ENCODE measurements around the gene SKIDA1.

DNA sequence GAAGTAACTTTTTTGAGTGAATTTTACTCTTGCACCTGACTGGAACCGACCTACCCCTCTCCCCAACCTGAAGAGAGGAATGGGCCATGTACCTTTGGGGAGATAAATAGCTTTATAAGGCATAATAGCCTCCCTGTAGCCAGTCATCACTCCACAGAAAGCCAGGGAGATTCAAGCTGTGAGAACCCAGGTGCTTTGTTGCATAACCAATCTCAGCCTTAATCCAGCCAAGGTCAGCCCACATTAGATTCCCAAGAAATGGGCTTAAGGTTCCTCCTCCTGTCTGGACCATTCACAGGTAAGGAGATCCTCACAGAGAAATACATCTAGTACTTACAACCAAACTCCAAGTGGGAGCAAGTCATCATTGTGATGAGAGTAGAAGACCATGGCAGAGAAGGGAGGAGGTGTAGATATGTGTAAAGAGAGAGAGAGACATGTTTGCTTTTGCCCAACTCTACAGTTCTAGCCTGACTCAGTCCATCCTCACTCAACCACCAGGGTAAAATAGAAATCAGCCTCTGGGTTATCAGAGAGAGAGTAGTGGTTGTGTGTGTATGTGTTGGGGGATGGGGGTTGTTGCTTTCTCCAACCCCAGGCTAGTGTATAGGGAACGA, 23.6 kb downstream of the SKIDA1 start:
- no peak for TF ChIP-seq ZNF565 (CRISPR knock-in tag; conservative IDR thresholded peaks at IDR 0.05; ENCODE audit: low read depth)
- TF ChIP-seq ZFP30 (CRISPR knock-in tag; IDR thresholded peaks at IDR 0.05) = no peak
- TF ChIP-seq, protein P1, sequence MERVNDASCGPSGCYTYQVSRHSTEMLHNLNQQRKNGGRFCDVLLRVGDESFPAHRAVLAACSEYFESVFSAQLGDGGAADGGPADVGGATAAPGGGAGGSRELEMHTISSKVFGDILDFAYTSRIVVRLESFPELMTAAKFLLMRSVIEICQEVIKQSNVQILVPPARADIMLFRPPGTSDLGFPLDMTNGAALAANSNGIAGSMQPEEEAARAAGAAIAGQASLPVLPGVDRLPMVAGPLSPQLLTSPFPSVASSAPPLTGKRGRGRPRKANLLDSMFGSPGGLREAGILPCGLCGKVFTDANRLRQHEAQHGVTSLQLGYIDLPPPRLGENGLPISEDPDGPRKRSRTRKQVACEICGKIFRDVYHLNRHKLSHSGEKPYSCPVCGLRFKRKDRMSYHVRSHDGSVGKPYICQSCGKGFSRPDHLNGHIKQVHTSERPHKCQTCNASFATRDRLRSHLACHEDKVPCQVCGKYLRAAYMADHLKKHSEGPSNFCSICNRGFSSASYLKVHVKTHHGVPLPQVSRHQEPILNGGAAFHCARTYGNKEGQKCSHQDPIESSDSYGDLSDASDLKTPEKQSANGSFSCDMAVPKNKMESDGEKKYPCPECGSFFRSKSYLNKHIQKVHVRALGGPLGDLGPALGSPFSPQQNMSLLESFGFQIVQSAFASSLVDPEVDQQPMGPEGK (CRISPR knock-in tag; IDR thresholded peaks at IDR 0.05; ENCODE audit: borderline replicate concordance) = no peak
- no peak for TF ChIP-seq ESRRG (CRISPR knock-in tag; IDR thresholded peaks at IDR 0.05)
- no peak for TF ChIP-seq ISL1 (CRISPR knock-in tag; IDR thresholded peaks at IDR 0.05)
- TF ChIP-seq, protein P2, sequence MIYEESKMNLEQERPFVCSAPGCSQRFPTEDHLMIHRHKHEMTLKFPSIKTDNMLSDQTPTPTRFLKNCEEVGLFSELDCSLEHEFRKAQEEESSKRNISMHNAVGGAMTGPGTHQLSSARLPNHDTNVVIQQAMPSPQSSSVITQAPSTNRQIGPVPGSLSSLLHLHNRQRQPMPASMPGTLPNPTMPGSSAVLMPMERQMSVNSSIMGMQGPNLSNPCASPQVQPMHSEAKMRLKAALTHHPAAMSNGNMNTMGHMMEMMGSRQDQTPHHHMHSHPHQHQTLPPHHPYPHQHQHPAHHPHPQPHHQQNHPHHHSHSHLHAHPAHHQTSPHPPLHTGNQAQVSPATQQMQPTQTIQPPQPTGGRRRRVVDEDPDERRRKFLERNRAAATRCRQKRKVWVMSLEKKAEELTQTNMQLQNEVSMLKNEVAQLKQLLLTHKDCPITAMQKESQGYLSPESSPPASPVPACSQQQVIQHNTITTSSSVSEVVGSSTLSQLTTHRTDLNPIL (CRISPR knock-in tag; IDR thresholded peaks at IDR 0.05; ENCODE audit: low read depth) = no peak
- TF ChIP-seq CSDC2 (CRISPR knock-in tag; IDR thresholded peaks at IDR 0.05) = no peak
- no peak for TF ChIP-seq RARB (CRISPR knock-in tag; IDR thresholded peaks at IDR 0.05)
